Activated naive CD8-positive, alpha-beta T cell treated with anti-CD3 and anti-CD28 coated beads for 36 hours (primary cell): Measurements from ENCODE around the gene LPP. TPM values are rescaled to one million over a fixed set of nuclear protein-coding genes. Genes with fewer than 3 reads are reported as not detected.
"Not testable (repeated sequence)": the region's sequence is repeated elsewhere in the genome, so short reads cannot be mapped to it uniquely, and the experiment has no call there.

Source experiments
- DNase-seq: peaks from one replicate; pipeline ENCODE4 v3.0.0; 2021
- H3K27ac Mint-ChIP-seq: one replicate; pipeline ENCODE4 v1.8.0; 2022; ENCODE audit warnings: mild to moderate bottlenecking, moderate library complexity, mixed read lengths
- H3K27me3 Mint-ChIP-seq: one replicate; pipeline ENCODE4 v1.8.0; 2022; ENCODE audit warnings: mild to moderate bottlenecking, mixed read lengths
- H3K36me3 Mint-ChIP-seq: one replicate; pipeline ENCODE4 v1.8.0; 2021; ENCODE audit warnings: mild to moderate bottlenecking, mixed read lengths
- H3K4me1 Mint-ChIP-seq: one replicate; pipeline ENCODE4 v1.8.0; 2021; ENCODE audit warnings: mixed read lengths
- H3K4me3 Mint-ChIP-seq: one replicate; pipeline ENCODE4 v1.8.0; 2022; ENCODE audit warnings: mild to moderate bottlenecking, moderate library complexity, mixed read lengths
- H3K9me3 Mint-ChIP-seq: one replicate; pipeline ENCODE4 v1.8.0; 2022; ENCODE audit warnings: mixed read lengths
- total RNA-seq, 2 experiments: library from RNA; stranded (reverse); gene quantifications; one replicate each; pipeline ENCODE4 v1.2.3, GENCODE V29; 2021

LPP gene
- total RNA-seq, 2 experiments from 2014 or later, result 15.0 to 15.3 TPM

GRCh38 chr3:188442430-188442829, 288.5 kb downstream of the LPP start:
- Mint-ChIP-seq H3K9me3 (peaks cover 4% of the 10 kb centered on the region), H3K4me3 (no peak overlapping the region), H3K36me3 (peaks cover 36% of the 10 kb centered on the region), H3K27me3 (no peaks in the 10 kb centered on the region), H3K27ac (peak overlapping the region; percentile 9), H3K4me1 (peaks cover 52% of the 10 kb centered on the region)
- no peak for DNase-seq

GRCh38 chr3:188445175-188445574, 291.2 kb downstream of the LPP start:
- peaks cover 28% of the 10 kb centered on the region for H3K4me1 Mint-ChIP-seq
- H3K36me3 Mint-ChIP-seq, result peaks cover 29% of the 10 kb centered on the region
- not testable (repeated sequence) for H3K9me3 Mint-ChIP-seq, H3K27me3 Mint-ChIP-seq, H3K4me3 Mint-ChIP-seq, DNase-seq
- peak overlapping the region; percentile 25 for H3K27ac Mint-ChIP-seq

- Mint-ChIP-seq H3K4me1 (peaks cover 20% of the 10 kb centered on the region), H3K4me3 (no peak overlapping the region), H3K36me3 (peaks cover 28% of the 10 kb centered on the region), H3K27me3 (no peaks in the 10 kb centered on the region), H3K9me3 (peaks cover 4% of the 10 kb centered on the region), H3K27ac (peak overlapping the region; percentile 3)
- DNase-seq, result no peak
Observed at GRCh38 chr3:188446014-188446413, 292.1 kb downstream of the LPP start.

- Mint-ChIP-seq H3K36me3 (peaks cover 27% of the 10 kb centered on the region), H3K4me3 (no peak overlapping the region), H3K27ac (peak overlapping the region; percentile 28), H3K9me3 (peaks cover 3% of the 10 kb centered on the region), H3K27me3 (no peaks in the 10 kb centered on the region), H3K4me1 (peaks cover 17% of the 10 kb centered on the region)
- DNase-seq, result no peak
Observed at GRCh38 chr3:188446766-188447165, 292.8 kb downstream of the LPP start.

GRCh38 chr3:188448813-188449212, 294.9 kb downstream of the LPP start:
- Mint-ChIP-seq H3K27ac (no peak overlapping the region), H3K36me3 (peaks cover 12% of the 10 kb centered on the region), H3K9me3 (peaks cover 3% of the 10 kb centered on the region), H3K27me3 (no peaks in the 10 kb centered on the region), H3K4me1 (peaks cover 15% of the 10 kb centered on the region), H3K4me3 (no peak overlapping the region)
- DNase-seq, result no peak

GRCh38 chr3:188449421-188449820, 295.5 kb downstream of the LPP start:
- H3K4me3 Mint-ChIP-seq, result no peak overlapping the region
- DNase-seq, result no peak
- H3K27ac Mint-ChIP-seq, result no peak overlapping the region
- H3K9me3 Mint-ChIP-seq, result peaks cover 3% of the 10 kb centered on the region
- H3K4me1 Mint-ChIP-seq, result peaks cover 15% of the 10 kb centered on the region
- H3K27me3 Mint-ChIP-seq, result no peaks in the 10 kb centered on the region
- peaks cover 12% of the 10 kb centered on the region for H3K36me3 Mint-ChIP-seq

GRCh38 chr3:188452158-188452772, 298.3 kb downstream of the LPP start:
- Mint-ChIP-seq H3K27me3 (no peaks in the 10 kb centered on the region), H3K9me3 (peaks cover 2% of the 10 kb centered on the region), H3K4me3 (no peak overlapping the region), H3K27ac (no peak overlapping the region), H3K36me3 (no peaks in the 10 kb centered on the region), H3K4me1 (no peaks in the 10 kb centered on the region)
- no peak for DNase-seq

- no peak for DNase-seq
- Mint-ChIP-seq H3K27ac (no peak overlapping the region), H3K4me3 (no peak overlapping the region), H3K4me1 (no peaks in the 10 kb centered on the region), H3K36me3 (no peaks in the 10 kb centered on the region), H3K27me3 (no peaks in the 10 kb centered on the region), H3K9me3 (peaks cover 2% of the 10 kb centered on the region)
Observed at GRCh38 chr3:188453431-188454384, 299.8 kb downstream of the LPP start.

GRCh38 chr3:188455748-188456147, 301.8 kb downstream of the LPP start:
- no peaks in the 10 kb centered on the region for H3K27me3 Mint-ChIP-seq
- peaks cover 1% of the 10 kb centered on the region for H3K36me3 Mint-ChIP-seq
- peaks cover 2% of the 10 kb centered on the region for H3K9me3 Mint-ChIP-seq

GRCh38 chr3:188458756-188459155, 304.8 kb downstream of the LPP start:
- H3K4me3 Mint-ChIP-seq, result no peak overlapping the region
- H3K36me3 Mint-ChIP-seq, result peaks cover 2% of the 10 kb centered on the region
- no peak for DNase-seq
- H3K27me3 Mint-ChIP-seq, result no peaks in the 10 kb centered on the region
- H3K4me1 Mint-ChIP-seq, result no peaks in the 10 kb centered on the region
- H3K9me3 Mint-ChIP-seq, result peaks cover 2% of the 10 kb centered on the region
- no peak overlapping the region for H3K27ac Mint-ChIP-seq

More at GRCh38 chr3:188455748-188456147, 301.8 kb downstream of the LPP start:
- no peak for DNase-seq
- Mint-ChIP-seq H3K27ac (no peak overlapping the region), H3K4me3 (no peak overlapping the region), H3K4me1 (no peaks in the 10 kb centered on the region)

- H3K27ac Mint-ChIP-seq, result no peak overlapping the region
- H3K4me1 Mint-ChIP-seq, result no peaks in the 10 kb centered on the region
- DNase-seq, result no peak
- peaks cover 1% of the 10 kb centered on the region for H3K9me3 Mint-ChIP-seq
- no peak overlapping the region for H3K4me3 Mint-ChIP-seq
- H3K36me3 Mint-ChIP-seq, result peaks cover 11% of the 10 kb centered on the region
- no peaks in the 10 kb centered on the region for H3K27me3 Mint-ChIP-seq
Observed at GRCh38 chr3:188465311-188465710, 311.4 kb downstream of the LPP start.

- Mint-ChIP-seq H3K36me3 (peaks cover 13% of the 10 kb centered on the region), H3K27ac (no peak overlapping the region), H3K4me1 (peaks cover 3% of the 10 kb centered on the region), H3K4me3 (no peak overlapping the region), H3K9me3 (peaks cover 1% of the 10 kb centered on the region), H3K27me3 (no peaks in the 10 kb centered on the region)
- DNase-seq, result no peak
Observed at GRCh38 chr3:188468196-188468595, 314.2 kb downstream of the LPP start.

- DNase-seq, result no peak
- Mint-ChIP-seq H3K9me3 (peaks cover 1% of the 10 kb centered on the region), H3K27ac (no peak overlapping the region), H3K4me3 (no peak overlapping the region), H3K27me3 (no peaks in the 10 kb centered on the region), H3K4me1 (peaks cover 3% of the 10 kb centered on the region), H3K36me3 (peaks cover 13% of the 10 kb centered on the region)
Observed at GRCh38 chr3:188468662-188469061, 314.7 kb downstream of the LPP start.

- Mint-ChIP-seq H3K27ac (no peak overlapping the region), H3K4me3 (no peak overlapping the region), H3K9me3 (peaks cover 1% of the 10 kb centered on the region), H3K4me1 (peaks cover 3% of the 10 kb centered on the region), H3K27me3 (no peaks in the 10 kb centered on the region), H3K36me3 (peaks cover 13% of the 10 kb centered on the region)
- DNase-seq, result no peak
Observed at GRCh38 chr3:188469228-188469885, 315.4 kb downstream of the LPP start.

GRCh38 chr3:188470508-188471130, 316.7 kb downstream of the LPP start:
- H3K36me3 Mint-ChIP-seq, result peaks cover 13% of the 10 kb centered on the region
- DNase-seq, result no peak
- no peak overlapping the region for H3K4me3 Mint-ChIP-seq
- H3K4me1 Mint-ChIP-seq, result peaks cover 3% of the 10 kb centered on the region
- no peak overlapping the region for H3K27ac Mint-ChIP-seq
- H3K27me3 Mint-ChIP-seq, result no peaks in the 10 kb centered on the region
- H3K9me3 Mint-ChIP-seq, result peaks cover 1% of the 10 kb centered on the region
